H1 (cell line): ENCODE data around the gene NEDD1. TPM values are rescaled to one million over a fixed set of nuclear protein-coding genes. Genes with fewer than 3 reads are reported as not detected.

Experiments
- CEBPB ChIP-seq: IDR thresholded peaks from 2 replicates; pipeline ENCODE4 v1.6.1; 2012; ENCODE audit warnings: low read depth, low read length
- EZH2 ChIP-seq: fragments of 200-600 bp; sonication (generic); IDR thresholded peaks from 2 replicates; pipeline ENCODE4 v1.7.1; 2012; ENCODE audit warnings: low read depth, mild to moderate bottlenecking, moderate library complexity, low read length, inconsistent platforms; ENCODE audit not compliant: severe bottlenecking
- KDM5A ChIP-seq: fragments of 200-600 bp; IDR thresholded peaks from 2 replicates; pipeline ENCODE4 v1.7.1; 2012; ENCODE audit warnings: mild to moderate bottlenecking, low read length, inconsistent platforms, mixed read lengths
- MAX ChIP-seq: IDR thresholded peaks from 2 replicates; pipeline ENCODE4 v1.6.1; 2012; ENCODE audit warnings: inconsistent platforms
- polyA plus RNA-seq, 7 experiments: library from polyadenylated mRNA; depleted of rRNA in 3 of 7; stranded (reverse) in 5 of 7; unstranded in 2 of 7; fragments of >200 nt in 5 of 7; fragments of 200-250 nt in 2 of 7; gene quantifications; 1 replicate in 5 of 7; 2 replicates in 1 of 7; 4 replicates in 1 of 7; pipeline versions ENCODE4 v1.2.1 to v1.2.3, GENCODE V29; 2011 to 2013; ENCODE audit warnings: missing spikeins in 2 of 7, mixed read lengths in 2 of 7
- total RNA-seq: library from RNA; stranded (reverse); fragmentation: NEBNext Ultra II Directional; extraction: Animal tissue kit (Norgen Biotek cat#: 25700); gene quantifications from 2 replicates; pipeline ENCODE4 v1.2.1, GENCODE V29; 2021

Gene NEDD1
- total and polyA plus RNA-seq, 2 of the 8 experiments (the other 6 are each of a cell fraction or from before 2014, with no cell fraction given) = 9.0 to 26.6 TPM

- TF ChIP-seq EZH2 (no peak), CEBPB (no peak), MAX (no peak), KDM5A (no peak)
Measured at GRCh38 chr12:96901175-96901574, 5.9 kb upstream of the NEDD1 start (continued).
